ENCODE measurements around the gene LHX5.

Gene LHX5

GRCh38 chr12:113438523-113439300, 33.0 kb downstream of the LHX5 start:
- DNase-seq: no peak

GRCh38 chr12:113437729-113438100, 34.0 kb downstream of the LHX5 start:
- DNase-seq: no peak

GRCh38 chr12:113436993-113437728, 34.5 kb downstream of the LHX5 start:
- DNase-seq: no peak

- DNase-seq: no peak
These were observed 35.1 kb downstream of the LHX5 start for GRCh38 chr12:113436586-113436985.

GRCh38 chr12:113435367-113435766, 36.3 kb downstream of the LHX5 start:
- no peak for DNase-seq

- DNase-seq: no peak
These were observed 38.7 kb downstream of the LHX5 start for GRCh38 chr12:113432986-113433385.

- DNase-seq: no peak
These were observed 43.2 kb downstream of the LHX5 start for GRCh38 chr12:113428482-113428881.

GRCh38 chr12:113427882-113428281, 43.8 kb downstream of the LHX5 start:
- no peak for DNase-seq

- no peak for DNase-seq
These were observed 45.7 kb downstream of the LHX5 start for GRCh38 chr12:113425960-113426453.

GRCh38 chr12:113424915-113425823, 46.5 kb downstream of the LHX5 start:
- peak; percentile 65 to 75 for DNase-seq

- no peak for DNase-seq
These were observed 47.2 kb downstream of the LHX5 start for GRCh38 chr12:113424456-113424855.

- DNase-seq: no peak
These were observed 48.6 kb downstream of the LHX5 start for GRCh38 chr12:113422886-113423669.

- DNase-seq: peak; percentile 33 to 55
These were observed 49.4 kb downstream of the LHX5 start, which contains the start of gene SDSL for GRCh38 chr12:113422030-113422885. Gene SDSL, plus strand, starts transcription at chr12:113422380. Its CDS starts 5,603 bp downstream, at chr12:113427983.

- DNase-seq: no peak
These were observed 50.6 kb downstream of the LHX5 start for GRCh38 chr12:113420996-113421595.

GRCh38 chr12:113418213-113418879, 53.3 kb downstream of the LHX5 start:
- no peak for DNase-seq

GRCh38 chr12:113416091-113416754, 55.4 kb downstream of the LHX5 start:
- DNase-seq: no peak

GRCh38 chr12:113414519-113415038, 57.1 kb downstream of the LHX5 start:
- DNase-seq: no peak

- DNase-seq: no peak
These were observed 58.2 kb downstream of the LHX5 start for GRCh38 chr12:113413488-113413939.
